ENCODE results near the gene WBP1L. TPM values are rescaled to one million over a fixed set of nuclear protein-coding genes. Genes with fewer than 3 reads are reported as not detected.

Gene WBP1L
- total and polyA plus RNA-seq, 4 donors = 12.3 to 43.6 (median 27.6) TPM

DNA sequence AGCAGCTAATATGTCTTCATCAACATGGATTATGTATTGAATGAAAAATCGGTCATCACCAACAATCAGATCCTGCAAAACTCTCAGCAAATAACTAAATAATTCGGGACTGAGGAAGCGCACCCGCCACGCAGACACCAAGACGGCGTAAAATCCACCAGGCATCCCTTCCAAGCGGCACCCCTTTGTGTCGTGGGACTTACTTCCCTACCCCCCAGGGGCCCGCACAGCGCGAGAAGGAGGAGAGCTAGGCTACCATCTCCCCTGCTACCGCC, 30.3 kb upstream of the WBP1L start:
- DNase-seq (ENCODE audit: low spot score) = no peak
- peak overlapping the region; percentile 71 to 80 for H3K27ac ChIP-seq (ENCODE audit: low read depth in 1 of 2, low read length in 2 of 2)
- no peaks in the 10 kb centered on the region for H3K36me3 ChIP-seq (ENCODE audit: control insufficient read depth in 4 of 4, insufficient read depth in 3 of 4, low read depth in 1 of 4, low read length in 3 of 4)
- no peaks in the 10 kb centered on the region for H3K9me3 ChIP-seq (ENCODE audit: control insufficient read depth in 4 of 4, low read length in 3 of 4)
- peak overlapping the region; percentile 73 to 98 (median 78) for H3K4me3 ChIP-seq (ENCODE audit: low read depth in 1 of 3, low read length in 3 of 3)
- peaks cover 5 to 36% (median 24%) of the 10 kb centered on the region in 4 donors for H3K4me1 ChIP-seq (ENCODE audit: control insufficient read depth in 4 of 4, insufficient read depth in 4 of 4, low read length in 3 of 4)
- peak overlapping the region; percentile 53 to 54 for H3K9ac ChIP-seq (ENCODE audit: low read depth in 1 of 2, low read length in 2 of 2)
- TF ChIP-seq, protein P1, sequence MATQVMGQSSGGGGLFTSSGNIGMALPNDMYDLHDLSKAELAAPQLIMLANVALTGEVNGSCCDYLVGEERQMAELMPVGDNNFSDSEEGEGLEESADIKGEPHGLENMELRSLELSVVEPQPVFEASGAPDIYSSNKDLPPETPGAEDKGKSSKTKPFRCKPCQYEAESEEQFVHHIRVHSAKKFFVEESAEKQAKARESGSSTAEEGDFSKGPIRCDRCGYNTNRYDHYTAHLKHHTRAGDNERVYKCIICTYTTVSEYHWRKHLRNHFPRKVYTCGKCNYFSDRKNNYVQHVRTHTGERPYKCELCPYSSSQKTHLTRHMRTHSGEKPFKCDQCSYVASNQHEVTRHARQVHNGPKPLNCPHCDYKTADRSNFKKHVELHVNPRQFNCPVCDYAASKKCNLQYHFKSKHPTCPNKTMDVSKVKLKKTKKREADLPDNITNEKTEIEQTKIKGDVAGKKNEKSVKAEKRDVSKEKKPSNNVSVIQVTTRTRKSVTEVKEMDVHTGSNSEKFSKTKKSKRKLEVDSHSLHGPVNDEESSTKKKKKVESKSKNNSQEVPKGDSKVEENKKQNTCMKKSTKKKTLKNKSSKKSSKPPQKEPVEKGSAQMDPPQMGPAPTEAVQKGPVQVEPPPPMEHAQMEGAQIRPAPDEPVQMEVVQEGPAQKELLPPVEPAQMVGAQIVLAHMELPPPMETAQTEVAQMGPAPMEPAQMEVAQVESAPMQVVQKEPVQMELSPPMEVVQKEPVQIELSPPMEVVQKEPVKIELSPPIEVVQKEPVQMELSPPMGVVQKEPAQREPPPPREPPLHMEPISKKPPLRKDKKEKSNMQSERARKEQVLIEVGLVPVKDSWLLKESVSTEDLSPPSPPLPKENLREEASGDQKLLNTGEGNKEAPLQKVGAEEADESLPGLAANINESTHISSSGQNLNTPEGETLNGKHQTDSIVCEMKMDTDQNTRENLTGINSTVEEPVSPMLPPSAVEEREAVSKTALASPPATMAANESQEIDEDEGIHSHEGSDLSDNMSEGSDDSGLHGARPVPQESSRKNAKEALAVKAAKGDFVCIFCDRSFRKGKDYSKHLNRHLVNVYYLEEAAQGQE (IDR thresholded peaks at IDR 0.05) = no peak
- TF ChIP-seq JUND (IDR thresholded peaks at IDR 0.05) (no peak), CTCF (IDR thresholded peaks at IDR 0.05; ENCODE audit: low read depth, low read length, missing input control) (peak; percentile 38)
- WGBS = 0% methylated on average over 13 of the region's 13 CpGs
- no peaks in the 10 kb centered on the region for H3K27me3 ChIP-seq (ENCODE audit: control insufficient read depth in 4 of 4, insufficient read depth in 4 of 4, low read length in 3 of 4)

DNA sequence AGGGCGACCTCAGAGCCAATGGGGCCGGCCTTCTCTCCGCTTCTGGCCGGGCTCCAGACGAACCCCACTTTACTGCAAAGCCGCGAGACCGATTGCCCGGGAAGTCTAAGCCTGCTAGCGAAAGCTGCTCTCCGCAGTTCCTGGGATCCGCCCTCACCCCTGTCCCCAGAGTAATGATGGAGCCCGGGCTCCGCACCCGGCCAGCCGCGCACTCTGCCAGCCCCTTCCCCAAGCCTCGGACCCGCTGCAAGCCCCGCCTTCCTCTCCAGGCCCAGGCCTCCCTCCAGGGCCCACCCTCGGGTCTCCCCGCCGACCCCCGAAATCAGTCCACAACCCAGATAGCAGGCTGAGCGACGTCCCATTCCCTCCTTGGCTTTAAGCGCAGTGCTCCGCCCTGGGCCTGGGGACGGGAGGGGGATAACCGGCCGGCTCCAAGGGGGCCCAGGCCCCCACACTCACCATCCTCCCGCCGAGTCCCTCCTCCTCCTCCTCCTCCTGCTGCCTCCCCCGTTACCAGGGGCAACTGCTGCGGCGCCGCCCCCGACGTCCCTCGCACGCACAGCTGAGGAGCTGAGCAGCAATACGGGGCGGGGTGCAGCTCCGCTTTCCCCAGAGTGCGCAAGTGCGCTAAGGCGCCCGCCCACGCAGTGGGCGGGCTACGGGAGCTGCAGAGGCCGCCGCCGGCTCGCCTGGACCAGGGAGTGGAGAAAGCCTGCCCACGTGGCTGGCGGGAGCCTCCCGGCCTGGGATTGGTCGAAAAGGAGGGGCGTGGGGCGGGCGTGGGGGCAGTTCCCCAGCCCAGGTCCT, 29.7 kb upstream of the WBP1L start, which contains the start of gene ARL3:
ARL3 (minus strand) TSS at position 584 of the 807 bp plus-strand sequence; CDS start at position 462, 122 bp downstream.
- DNase-seq (ENCODE audit: low spot score) = peak; percentile 93
- no peaks in the 10 kb centered on the region for H3K27me3 ChIP-seq (ENCODE audit: control insufficient read depth in 4 of 4, insufficient read depth in 4 of 4, low read length in 3 of 4)
- H3K4me1 ChIP-seq (ENCODE audit: control insufficient read depth in 4 of 4, insufficient read depth in 4 of 4, low read length in 3 of 4) = peaks cover 6 to 38% (median 24%) of the 10 kb centered on the region in 4 donors
- peak within 1 kb of the TSS; percentile 86 to 90 for H3K27ac ChIP-seq (ENCODE audit: low read depth in 1 of 2, low read length in 2 of 2)
- WGBS = under 1% methylated on average over 62 of the region's 62 CpGs
- no peaks in the 10 kb centered on the region for H3K36me3 ChIP-seq (ENCODE audit: control insufficient read depth in 4 of 4, insufficient read depth in 3 of 4, low read depth in 1 of 4, low read length in 3 of 4)
- H3K9ac ChIP-seq (ENCODE audit: low read depth in 1 of 2, low read length in 2 of 2) = peak within 1 kb of the TSS; percentile 58 to 62
- peak within 1 kb of the TSS; percentile 73 to 98 (median 96) for H3K4me3 ChIP-seq (ENCODE audit: low read depth in 1 of 3, low read length in 3 of 3)
- H3K9me3 ChIP-seq (ENCODE audit: control insufficient read depth in 4 of 4, low read length in 3 of 4) = no peaks in the 10 kb centered on the region
- TF ChIP-seq HNF4A (conservative IDR thresholded peaks at IDR 0.05) (no peak), FOXA1 (IDR thresholded peaks at IDR 0.05) (peak; percentile 42), JUND (IDR thresholded peaks at IDR 0.05) (peak in 1 of 2 donors; percentile 48), RXRA (IDR thresholded peaks at IDR 0.05) (peak; percentile 10 to 24), HNF4G (IDR thresholded peaks at IDR 0.05) (no peak), CTCF (IDR thresholded peaks at IDR 0.05; ENCODE audit: low read depth, low read length, missing input control) (no peak), YY1 (IDR thresholded peaks at IDR 0.05) (peak; percentile 73), ZBTB33 (IDR thresholded peaks at IDR 0.05) (peak; percentile 55), SP1 (IDR thresholded peaks at IDR 0.05) (peak; percentile 89), GABPA (IDR thresholded peaks at IDR 0.05 in 1 of 2, conservative IDR thresholded peaks at IDR 0.05 in 1 of 2) (peak in 1 of 2 donors; percentile 52), FOXA2 (IDR thresholded peaks at IDR 0.05) (no peak), NR2F2 (IDR thresholded peaks at IDR 0.05) (no peak), RAD21 (IDR thresholded peaks at IDR 0.05) (peak; percentile 15 to 24), EGR1 (IDR thresholded peaks at IDR 0.05; ENCODE audit: low read depth in 2 of 2) (peak; percentile 100)
- TF ChIP-seq, protein P2, sequence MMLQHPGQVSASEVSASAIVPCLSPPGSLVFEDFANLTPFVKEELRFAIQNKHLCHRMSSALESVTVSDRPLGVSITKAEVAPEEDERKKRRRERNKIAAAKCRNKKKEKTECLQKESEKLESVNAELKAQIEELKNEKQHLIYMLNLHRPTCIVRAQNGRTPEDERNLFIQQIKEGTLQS (IDR thresholded peaks at IDR 0.05) = no peak
- TF ChIP-seq, protein P1 (IDR thresholded peaks at IDR 0.05) = no peak
- TF ChIP-seq, protein P3, sequence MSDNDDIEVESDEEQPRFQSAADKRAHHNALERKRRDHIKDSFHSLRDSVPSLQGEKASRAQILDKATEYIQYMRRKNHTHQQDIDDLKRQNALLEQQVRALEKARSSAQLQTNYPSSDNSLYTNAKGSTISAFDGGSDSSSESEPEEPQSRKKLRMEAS (IDR thresholded peaks at IDR 0.05) = peak; percentile 74

All from liver (tissue), 9 donors.